PC-9 (cell line): Measurements from ENCODE around the gene PRM2. TPM values are rescaled to one million over a fixed set of nuclear protein-coding genes. Genes with fewer than 3 reads are reported as not detected.

ENCODE experiments used
- BruUV-seq: library from RNA; stranded (reverse); fragments of 400-500 nt; replicated peaks from 2 replicates; lab custom pipeline; 2021; lab: Mats Ljungman, UMichigan
- CTCF ChIA-PET: fragments of 300-600 bp; sonication (Branson Sonifier 250); formaldehyde crosslinking; loops from one replicate; lab custom pipeline; 2022; ENCODE audit warnings: antibody characterized with exemption; lab: Charles Lee
- POLR2A ChIA-PET: fragments of 300-600 bp; sonication (Branson Sonifier 250); formaldehyde crosslinking; loops from one replicate; lab custom pipeline; 2022; ENCODE audit warnings: antibody characterized with exemption; ENCODE audit not compliant: unreplicated experiment; lab: Charles Lee
- DNase-seq, 2 experiments: peaks; one replicate each; pipeline versions ENCODE4 v3.0.0 to v3.0.0-alpha.2; 2015 to 2022; ENCODE audit warnings: mixed read lengths in 1 of 2
- H2AFZ ChIP-seq: fragments of 200-600 bp; sonication (generic); 2 replicates; pipeline ENCODE4 v1.8.1; 2017; ENCODE audit warnings: antibody characterized with exemption
- H3F3A ChIP-seq: fragments of 200-600 bp; sonication (generic); 2 replicates; pipeline ENCODE4 v1.8.1; 2017; ENCODE audit warnings: antibody characterized with exemption, mild to moderate bottlenecking, low read depth; ENCODE audit not compliant: insufficient read depth
- H3K27ac ChIP-seq: fragments of 200-600 bp; sonication (generic); 2 replicates; pipeline ENCODE4 v1.6.1; 2016; ENCODE audit warnings: mixed run types
- H3K27me3 ChIP-seq: fragments of 200-600 bp; sonication (generic); 2 replicates; pipeline ENCODE4 v1.6.1; 2016; ENCODE audit warnings: low read depth, mixed run types; ENCODE audit not compliant: insufficient read depth
- H3K36me3 ChIP-seq: fragments of 200-600 bp; sonication (generic); 2 replicates; pipeline ENCODE4 v1.6.1; 2016; ENCODE audit warnings: low read depth, mixed run types
- H3K4me1 ChIP-seq: fragments of 200-600 bp; sonication (generic); replicated peaks from 2 replicates; pipeline ENCODE4 v1.6.1; 2016; ENCODE audit warnings: mixed run types; ENCODE audit not compliant: insufficient read depth
- H3K4me2 ChIP-seq: fragments of 200-600 bp; sonication (generic); 2 replicates; pipeline ENCODE4 v1.6.1; 2017; ENCODE audit warnings: mixed run types
- H3K4me3 ChIP-seq: fragments of 200-600 bp; sonication (generic); 2 replicates; pipeline ENCODE4 v1.6.1; 2016; ENCODE audit warnings: mixed run types
- H3K79me2 ChIP-seq: fragments of 200-600 bp; sonication (generic); 2 replicates; pipeline ENCODE4 v1.6.1; 2017; ENCODE audit warnings: low read depth, mixed run types
- H3K9me2 ChIP-seq: fragments of 200-600 bp; sonication (generic); 2 replicates; pipeline ENCODE4 v1.8.1; 2017; ENCODE audit warnings: mild to moderate bottlenecking; ENCODE audit not compliant: insufficient read depth
- H3K9me3 ChIP-seq: fragments of 200-600 bp; sonication (generic); 2 replicates; pipeline ENCODE4 v1.8.1; 2016; ENCODE audit warnings: low read depth; ENCODE audit not compliant: insufficient read depth
- H4K20me1 ChIP-seq: fragments of 200-600 bp; sonication (generic); 2 replicates; pipeline ENCODE4 v1.8.1; 2017; ENCODE audit not compliant: insufficient read depth
- CTCF ChIP-seq: fragments of 200-600 bp; sonication (generic); conservative IDR thresholded peaks from 2 replicates; pipeline ENCODE4 v1.6.1; 2017; ENCODE audit warnings: mixed run types, antibody characterized with exemption, mild to moderate bottlenecking, moderate library complexity
- EZH2 ChIP-seq: fragments of 200-600 bp; sonication (generic); IDR thresholded peaks from 2 replicates; pipeline ENCODE4 v1.8.0; 2017; ENCODE audit warnings: antibody characterized with exemption, low read depth
- intact Hi-C: fragments of 100-400 bp; cut with micrococcal nuclease; formaldehyde crosslinking; loops from one replicate; pipeline ENCODE4 v1.10.0; 2022; ENCODE audit not compliant: unreplicated experiment
- total RNA-seq: library from RNA; stranded (reverse); gene quantifications from 2 replicates; pipeline ENCODE4 v1.2.3, GENCODE V29; 2021

Gene PRM2
- total RNA-seq, 1 experiment from 2014 or later, result not detected

DNA sequence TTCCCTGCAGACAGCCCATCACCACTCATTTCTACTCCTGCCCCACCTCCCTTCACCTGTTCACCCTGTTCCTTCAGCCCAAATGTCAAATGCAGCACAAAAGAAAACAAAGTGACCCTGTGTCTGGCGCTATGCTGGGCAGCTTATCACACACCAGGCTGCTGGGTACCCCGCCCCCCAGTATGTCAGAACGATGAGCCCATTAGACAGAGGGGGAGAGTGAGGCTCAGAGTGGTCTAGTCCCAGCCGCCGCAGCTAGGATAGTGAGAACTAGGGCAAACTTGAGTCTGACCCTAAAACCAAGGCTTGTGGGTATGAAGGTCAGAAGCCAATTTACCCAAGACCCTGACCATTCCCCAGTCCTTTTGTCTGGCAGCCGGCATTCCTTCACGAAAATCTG is 11.2 kb downstream of the PRM2 start:
- Histone ChIP-seq H2AFZ (no peak overlapping the region), H3K27me3 (peaks cover 7% of the 10 kb centered on the region; the same call in 1 of the 2 replicates), H3K36me3 (no peaks in the 10 kb centered on the region), H3K9me2 (no peaks in the 10 kb centered on the region), H3K4me1 (no peaks in the 10 kb centered on the region), H3K9me3 (no peaks in the 10 kb centered on the region), H3K79me2 (no peaks in the 10 kb centered on the region), H3K27ac (no peak overlapping the region), H3F3A (no peaks in the 10 kb centered on the region; the same call in 1 of the 2 replicates), H4K20me1 (no peaks in the 10 kb centered on the region), H3K4me3 (no peak overlapping the region), H3K4me2 (no peak overlapping the region)
- DNase-seq, result no peak
- no peak for TF ChIP-seq EZH2
- no peak for TF ChIP-seq CTCF
- CTCF ChIA-PET, result no interaction called here
- no TSS peak for BruUV-seq
- intact Hi-C loops, result no loop called here
- POLR2A ChIA-PET, result no interaction called here

DNA sequence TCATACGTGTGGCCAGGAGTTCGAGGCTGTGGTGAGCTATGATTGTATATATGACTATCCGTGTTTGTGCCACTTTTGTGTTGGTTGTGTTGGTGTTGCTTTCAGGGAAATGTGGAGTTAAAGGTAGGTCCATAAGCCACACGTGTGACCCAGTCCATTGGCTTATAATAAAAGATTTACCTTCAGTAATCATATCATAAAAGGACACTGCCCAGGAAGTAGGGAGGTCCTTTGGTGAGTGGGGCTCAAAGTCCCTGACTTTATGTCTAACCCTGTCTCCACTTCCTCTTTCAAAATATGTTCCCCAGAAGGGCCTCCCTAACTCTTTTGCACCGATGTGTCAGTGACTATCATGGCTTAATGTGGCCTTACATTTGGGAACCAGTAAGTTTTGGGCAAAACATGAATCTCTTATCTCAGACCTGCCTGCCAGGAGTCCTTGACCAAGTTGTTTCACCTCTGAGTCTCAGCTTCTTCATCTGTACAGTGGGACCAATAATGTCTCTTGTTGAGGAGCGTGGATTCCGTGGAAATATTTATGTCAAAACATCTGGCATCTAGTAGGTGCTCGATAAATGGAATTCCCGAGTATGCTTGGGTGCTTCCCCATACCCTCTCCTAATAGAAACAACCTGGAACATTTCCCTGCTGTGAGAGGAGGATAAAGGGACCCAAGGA is 12.0 kb downstream of the PRM2 start:
- no peaks in the 10 kb centered on the region for H3K79me2 ChIP-seq
- H3K36me3 ChIP-seq, result no peaks in the 10 kb centered on the region
- DNase-seq, result no peak
- no peak for TF ChIP-seq CTCF
- TF ChIP-seq EZH2, result no peak
- no peak overlapping the region for H3K27ac ChIP-seq
- POLR2A ChIA-PET, result no interaction called here
- H3F3A ChIP-seq, result no peaks in the 10 kb centered on the region; the same call in 1 of the 2 replicates
- H3K27me3 ChIP-seq, result no peaks in the 10 kb centered on the region
- no peak overlapping the region for H3K4me2 ChIP-seq
- no peaks in the 10 kb centered on the region for H3K9me2 ChIP-seq
- CTCF ChIA-PET, result no interaction called here
- no peaks in the 10 kb centered on the region for H3K4me1 ChIP-seq
- no peaks in the 10 kb centered on the region for H4K20me1 ChIP-seq
- no peaks in the 10 kb centered on the region for H3K9me3 ChIP-seq
- no peak overlapping the region for H2AFZ ChIP-seq
- intact Hi-C loops, result no loop called here
- BruUV-seq, result no TSS peak
- H3K4me3 ChIP-seq, result no peak overlapping the region

GRCh38 chr16:11263737-11264136 is 12.5 kb downstream of the PRM2 start:
- Histone ChIP-seq H3K27ac (no peak overlapping the region), H3K4me3 (no peak overlapping the region), H3K36me3 (no peaks in the 10 kb centered on the region), H3F3A (no peaks in the 10 kb centered on the region; the same call in 1 of the 2 replicates), H3K4me2 (no peak overlapping the region), H4K20me1 (no peaks in the 10 kb centered on the region), H3K9me3 (no peaks in the 10 kb centered on the region), H2AFZ (no peak overlapping the region), H3K27me3 (no peaks in the 10 kb centered on the region), H3K79me2 (no peaks in the 10 kb centered on the region), H3K4me1 (no peaks in the 10 kb centered on the region), H3K9me2 (no peaks in the 10 kb centered on the region)
- CTCF ChIA-PET, result no interaction called here
- POLR2A ChIA-PET, result interaction anchor here (0.6 kb wide), 1 partner anchor 20 kb away, joined by 5 read pairs; no protein-coding TSS in a partner anchor
- BruUV-seq, result no TSS peak
- intact Hi-C loops, result no loop called here
- TF ChIP-seq EZH2, result no peak
- TF ChIP-seq CTCF, result no peak
- no peak for DNase-seq
